SH-SY5Y (cell line): ENCODE data around the gene FREM2.

Experiments used
- GATA2 ChIP-seq: IDR thresholded peaks from 2 replicates; pipeline ENCODE4 v1.6.1; 2011; ENCODE audit warnings: mild to moderate bottlenecking, low read depth, low read length
- GATA3 ChIP-seq: IDR thresholded peaks from 2 replicates; pipeline ENCODE4 v1.6.1; 2011; ENCODE audit warnings: low read depth, mild to moderate bottlenecking, low read length, moderate library complexity

DNA sequence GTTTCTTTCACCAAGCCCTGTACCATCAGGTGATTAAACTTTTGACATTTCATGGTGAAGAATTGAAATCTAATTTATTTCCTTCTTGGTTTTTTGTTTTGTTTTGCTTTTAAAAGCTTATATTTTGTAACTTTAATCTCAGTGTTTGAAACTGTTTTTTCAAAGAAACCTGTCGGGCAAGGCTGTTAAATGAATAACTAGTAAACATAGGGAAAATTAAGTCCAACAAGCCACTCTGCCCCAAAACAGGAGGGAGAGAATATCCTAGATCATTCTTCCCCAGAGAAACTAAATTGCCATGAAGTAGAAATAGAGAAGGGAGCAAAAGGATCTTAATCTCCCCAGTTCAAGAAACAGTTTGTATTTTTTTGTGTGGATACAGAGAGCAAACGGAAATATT, 98.2 kb downstream of the FREM2 start:
- TF ChIP-seq GATA3 = no peak
- TF ChIP-seq GATA2 = no peak
